BE2C (cell line): ENCODE results near the gene DENND2A.
"Not testable (repeated sequence)": the region's sequence is repeated elsewhere in the genome, so short reads cannot be mapped to it uniquely, and the experiment has no call there.

ENCODE experiments used
- DNase-seq: peaks from one replicate; pipeline ENCODE4 v3.0.0-alpha.2; 2020
- H3K27me3 ChIP-seq: fragments of 250-450 bp; sonication (Bioruptor Pico); 2 replicates; pipeline ENCODE4 v1.5.1; 2020; ENCODE audit warnings: mild to moderate bottlenecking
- H3K36me3 ChIP-seq: fragments of 250-450 bp; sonication (Bioruptor Pico); 2 replicates; pipeline ENCODE4 v1.5.1; 2020; ENCODE audit warnings: mild to moderate bottlenecking
- H3K4me1 ChIP-seq: fragments of 250-450 bp; sonication (Bioruptor Pico); 2 replicates; pipeline ENCODE4 v1.5.1; 2020
- H3K4me3 ChIP-seq: 2 replicates; pipeline ENCODE4 v1.5.1; 2011; ENCODE audit warnings: low read depth, low read length
- H3K9me3 ChIP-seq: fragments of 250-450 bp; sonication (Bioruptor Pico); 2 replicates; pipeline ENCODE4 v1.5.1; 2020
- TF ChIP-seq, protein P1 (sequence below): IDR thresholded peaks from 2 replicates; pipeline ENCODE4 v1.5.1; 2012; ENCODE audit warnings: mild to moderate bottlenecking, low read depth, low read length

Gene DENND2A

DNA sequence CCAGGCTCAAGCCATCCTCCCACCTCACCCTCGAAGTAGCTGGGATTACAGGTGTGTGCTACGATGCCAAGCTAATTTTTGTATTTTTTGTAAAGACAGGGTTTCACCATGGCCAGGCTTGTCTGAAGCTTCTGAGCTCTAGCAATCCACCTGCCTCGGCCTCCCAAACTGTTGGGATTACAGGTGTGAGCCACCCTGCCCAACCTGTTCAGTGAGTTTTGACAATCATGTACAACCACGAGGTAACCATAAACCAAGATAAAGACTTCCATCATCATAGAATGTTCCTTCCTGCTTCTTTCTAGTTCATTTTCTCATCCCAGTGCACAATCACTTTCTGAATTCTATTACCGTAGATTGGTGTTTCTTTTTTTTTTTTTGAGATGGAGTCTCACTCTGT is 130.8 kb downstream of the DENND2A start:
- Histone ChIP-seq H3K4me3 (no peak overlapping the region), H3K4me1 (no peaks in the 10 kb centered on the region), H3K36me3 (no peaks in the 10 kb centered on the region), H3K27me3 (no peaks in the 10 kb centered on the region; the same call in 1 of the 2 replicates), H3K9me3 (no peaks in the 10 kb centered on the region)
- TF ChIP-seq, protein P1, sequence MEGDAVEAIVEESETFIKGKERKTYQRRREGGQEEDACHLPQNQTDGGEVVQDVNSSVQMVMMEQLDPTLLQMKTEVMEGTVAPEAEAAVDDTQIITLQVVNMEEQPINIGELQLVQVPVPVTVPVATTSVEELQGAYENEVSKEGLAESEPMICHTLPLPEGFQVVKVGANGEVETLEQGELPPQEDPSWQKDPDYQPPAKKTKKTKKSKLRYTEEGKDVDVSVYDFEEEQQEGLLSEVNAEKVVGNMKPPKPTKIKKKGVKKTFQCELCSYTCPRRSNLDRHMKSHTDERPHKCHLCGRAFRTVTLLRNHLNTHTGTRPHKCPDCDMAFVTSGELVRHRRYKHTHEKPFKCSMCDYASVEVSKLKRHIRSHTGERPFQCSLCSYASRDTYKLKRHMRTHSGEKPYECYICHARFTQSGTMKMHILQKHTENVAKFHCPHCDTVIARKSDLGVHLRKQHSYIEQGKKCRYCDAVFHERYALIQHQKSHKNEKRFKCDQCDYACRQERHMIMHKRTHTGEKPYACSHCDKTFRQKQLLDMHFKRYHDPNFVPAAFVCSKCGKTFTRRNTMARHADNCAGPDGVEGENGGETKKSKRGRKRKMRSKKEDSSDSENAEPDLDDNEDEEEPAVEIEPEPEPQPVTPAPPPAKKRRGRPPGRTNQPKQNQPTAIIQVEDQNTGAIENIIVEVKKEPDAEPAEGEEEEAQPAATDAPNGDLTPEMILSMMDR: no peak
- DNase-seq: no peak

DNA sequence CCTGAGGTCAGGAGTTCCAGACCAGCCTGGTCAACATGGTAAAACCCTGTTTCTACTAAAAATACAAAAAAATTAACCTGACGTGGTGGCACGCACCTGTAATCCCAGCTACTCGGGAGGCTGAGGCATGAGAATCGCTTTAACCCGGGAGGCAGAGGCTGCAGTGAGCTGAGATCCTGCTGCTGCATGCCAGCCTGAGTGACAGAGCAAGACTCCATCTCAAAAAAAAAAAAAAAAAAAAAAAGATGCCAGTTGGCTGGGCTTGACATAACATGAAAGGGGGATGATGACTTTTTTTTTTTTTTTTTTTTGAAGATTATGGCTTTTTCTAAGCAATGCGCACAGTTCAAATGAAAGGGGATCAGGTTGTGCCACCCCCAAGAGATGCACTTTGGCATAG is 133.1 kb downstream of the DENND2A start:
- H3K4me3 ChIP-seq, H3K27me3 ChIP-seq, H3K9me3 ChIP-seq, H3K36me3 ChIP-seq, H3K4me1 ChIP-seq, DNase-seq: not testable (repeated sequence)

GRCh38 chr7:140506788-140507464 is 133.7 kb downstream of the DENND2A start:
- peak; percentile 31 for DNase-seq
- H3K9me3 ChIP-seq: no peaks in the 10 kb centered on the region
- H3K27me3 ChIP-seq: no peaks in the 10 kb centered on the region; the same call in 1 of the 2 replicates
- no peaks in the 10 kb centered on the region for H3K4me1 ChIP-seq
- H3K36me3 ChIP-seq: no peaks in the 10 kb centered on the region
- TF ChIP-seq, protein P1: peak; percentile 19; the same call in 1 of the 2 replicates
- H3K4me3 ChIP-seq: no peak overlapping the region

DNA sequence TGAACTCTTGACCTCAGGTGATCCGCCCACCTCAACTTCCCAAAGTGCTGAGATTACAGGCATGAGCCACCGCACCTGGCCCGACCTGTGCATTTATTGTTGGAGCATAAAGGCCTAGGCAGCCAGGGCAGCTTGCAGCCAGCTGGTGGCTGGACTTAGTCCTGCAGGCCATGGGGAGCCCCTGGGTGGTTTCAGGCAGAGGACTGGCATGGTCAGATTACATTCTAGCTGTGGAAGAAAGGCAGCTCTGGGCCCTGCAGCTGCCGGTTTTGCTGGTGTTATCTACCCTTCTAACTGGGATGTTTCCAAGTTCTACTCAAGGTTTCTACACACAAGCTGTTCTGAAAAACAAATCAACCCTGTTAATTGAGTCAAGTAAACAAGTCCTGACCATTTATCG is 138.6 kb downstream of the DENND2A start:
- no peak for DNase-seq
- Histone ChIP-seq H3K4me1 (no peaks in the 10 kb centered on the region), H3K27me3 (no peaks in the 10 kb centered on the region), H3K9me3 (no peaks in the 10 kb centered on the region), H3K36me3 (no peaks in the 10 kb centered on the region), H3K4me3 (no peak overlapping the region)
- TF ChIP-seq, protein P1: no peak

- not testable (repeated sequence) for H3K36me3 ChIP-seq, H3K4me1 ChIP-seq, DNase-seq
Observed at GRCh38 chr7:140497807-140498206, 142.8 kb downstream of the DENND2A start.

GRCh38 chr7:140497241-140497769 is 143.3 kb downstream of the DENND2A start:
- Histone ChIP-seq H3K36me3 (no peaks in the 10 kb centered on the region), H3K27me3 (no peaks in the 10 kb centered on the region), H3K9me3 (no peaks in the 10 kb centered on the region), H3K4me1 (no peaks in the 10 kb centered on the region), H3K4me3 (no peak overlapping the region)
- TF ChIP-seq, protein P1: no peak
- DNase-seq: no peak

More at GRCh38 chr7:140497807-140498206, 142.8 kb downstream of the DENND2A start:
- H3K4me3 ChIP-seq, H3K9me3 ChIP-seq, H3K27me3 ChIP-seq: not testable (repeated sequence)

GRCh38 chr7:140495514-140496097 is 145.0 kb downstream of the DENND2A start:
- DNase-seq: no peak
- Histone ChIP-seq H3K4me3 (no peak overlapping the region), H3K36me3 (no peaks in the 10 kb centered on the region), H3K4me1 (no peaks in the 10 kb centered on the region), H3K9me3 (no peaks in the 10 kb centered on the region), H3K27me3 (no peaks in the 10 kb centered on the region)
- TF ChIP-seq, protein P1: no peak
